ENCODE results near the gene PTOV1. TPM values are rescaled to one million over a fixed set of nuclear protein-coding genes. Genes with fewer than 3 reads are reported as not detected.

Gene PTOV1
- total and polyA plus RNA-seq, 2 donors (not counting 1 experiment from before 2014, with no cell fraction given): 144 to 230 TPM

DNA sequence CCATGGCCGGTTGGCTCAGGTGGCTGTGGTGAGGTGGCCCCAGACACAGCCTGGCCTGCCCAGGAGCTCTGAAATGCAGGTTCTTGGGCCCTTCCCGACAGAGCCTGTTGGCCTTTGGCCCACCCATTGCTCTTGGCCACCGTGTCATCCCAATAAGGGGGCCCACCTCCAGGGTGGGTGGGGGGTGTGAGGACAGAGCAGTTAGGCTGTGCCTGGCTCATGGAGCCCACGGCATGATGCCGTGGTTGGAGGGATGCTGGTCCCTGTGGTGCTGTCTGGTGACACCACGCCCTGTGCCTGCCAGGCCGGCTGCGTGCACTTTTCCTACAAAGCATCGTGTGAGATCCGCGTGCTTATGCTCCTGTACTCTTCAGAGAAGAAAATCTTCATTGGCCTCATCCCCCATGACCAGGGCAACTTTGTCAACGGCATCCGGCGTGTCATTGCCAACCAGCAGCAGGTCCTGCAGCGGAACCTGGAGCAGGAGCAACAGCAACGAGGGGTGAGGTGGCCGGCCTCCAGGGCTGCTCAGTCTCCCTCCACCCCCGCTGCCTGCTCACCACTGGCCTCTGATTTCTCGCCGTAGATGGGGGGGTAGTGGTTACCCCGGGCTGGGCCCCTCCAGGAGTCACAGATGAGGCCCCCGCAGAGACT is 8.8 kb downstream of the PTOV1 start:
- H3K79me2 ChIP-seq (ENCODE audit: control insufficient read depth, insufficient read depth, low read length): peaks cover 24% of the 10 kb centered on the region
- POLR2A ChIA-PET: interaction anchor here (0.7 to 1.3 kb wide), 3 partner anchors 9 to 16 kb away, joined by 3 to 7 read pairs (median 7); partner anchors contain the start of gene PTOV1
- CTCF ChIA-PET: no interaction called here
- no peak overlapping the region for H2AFZ ChIP-seq (ENCODE audit: insufficient read depth, low read depth, low read length, poor library complexity, severe bottlenecking)
- ATAC-seq (ENCODE audit: low read depth) (no peak), DNase-seq (peak; percentile 39)
- Mint-ChIP-seq H3K9me3 (ENCODE audit: insufficient read depth) (no peaks in the 10 kb centered on the region), H3K27me3 (no peaks in the 10 kb centered on the region), H3K4me1 (peaks cover 14% of the 10 kb centered on the region), H3K4me3 (no peak overlapping the region), H3K27ac (no peak overlapping the region)
- no peak overlapping the region for H3K4me3 ChIP-seq (ENCODE audit: control extremely low read depth in 1 of 5, extremely low read depth in 1 of 5, insufficient read depth in 1 of 5, low read depth in 2 of 5, low read length in 4 of 5)
- H4K20me1 ChIP-seq (ENCODE audit: control insufficient read depth, insufficient read depth, low read length, poor library complexity, severe bottlenecking): peaks cover 89% of the 10 kb centered on the region
- H3K4me1 ChIP-seq (ENCODE audit: control insufficient read depth in 2 of 2, insufficient read depth in 2 of 2, low read length in 2 of 2): no peaks in the 10 kb centered on the region
- no peaks in the 10 kb centered on the region for H3K9me3 ChIP-seq (ENCODE audit: control extremely low read depth in 1 of 3, control insufficient read depth in 2 of 3, insufficient read depth in 1 of 3, low read length in 2 of 3)
- intact Hi-C loops (cut with micrococcal nuclease): no loop called here
- no peak overlapping the region for H3K4me2 ChIP-seq (replicated peaks; ENCODE audit: low read depth, low read length, poor library complexity, severe bottlenecking)
- no peak overlapping the region for H3K9ac ChIP-seq (ENCODE audit: low read length)
- WGBS (ENCODE audit: insufficient coverage): 93% methylated on average over 18 of the region's 22 CpGs
- H3K36me3 ChIP-seq (replicated peaks in 1 of 2; ENCODE audit: control extremely low read depth in 1 of 2, control insufficient read depth in 1 of 2, extremely low read depth in 1 of 2, insufficient read depth in 2 of 2, low read length in 1 of 2): peaks cover 0 to 74% of the 10 kb centered on the region in 2 experiments
- TF ChIP-seq, protein P1, sequence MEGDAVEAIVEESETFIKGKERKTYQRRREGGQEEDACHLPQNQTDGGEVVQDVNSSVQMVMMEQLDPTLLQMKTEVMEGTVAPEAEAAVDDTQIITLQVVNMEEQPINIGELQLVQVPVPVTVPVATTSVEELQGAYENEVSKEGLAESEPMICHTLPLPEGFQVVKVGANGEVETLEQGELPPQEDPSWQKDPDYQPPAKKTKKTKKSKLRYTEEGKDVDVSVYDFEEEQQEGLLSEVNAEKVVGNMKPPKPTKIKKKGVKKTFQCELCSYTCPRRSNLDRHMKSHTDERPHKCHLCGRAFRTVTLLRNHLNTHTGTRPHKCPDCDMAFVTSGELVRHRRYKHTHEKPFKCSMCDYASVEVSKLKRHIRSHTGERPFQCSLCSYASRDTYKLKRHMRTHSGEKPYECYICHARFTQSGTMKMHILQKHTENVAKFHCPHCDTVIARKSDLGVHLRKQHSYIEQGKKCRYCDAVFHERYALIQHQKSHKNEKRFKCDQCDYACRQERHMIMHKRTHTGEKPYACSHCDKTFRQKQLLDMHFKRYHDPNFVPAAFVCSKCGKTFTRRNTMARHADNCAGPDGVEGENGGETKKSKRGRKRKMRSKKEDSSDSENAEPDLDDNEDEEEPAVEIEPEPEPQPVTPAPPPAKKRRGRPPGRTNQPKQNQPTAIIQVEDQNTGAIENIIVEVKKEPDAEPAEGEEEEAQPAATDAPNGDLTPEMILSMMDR (IDR thresholded peaks at IDR 0.05): no peak
- TF ChIP-seq EZH2 (IDR thresholded peaks at IDR 0.05; ENCODE audit: borderline replicate concordance, insufficient read depth, low read depth, low read length, poor library complexity, severe bottlenecking): no peak
- H3K27ac ChIP-seq (ENCODE audit: low read length in 2 of 2): no peak overlapping the region
- no peaks in the 10 kb centered on the region for H3K27me3 ChIP-seq (replicated peaks in 1 of 4; ENCODE audit: control extremely low read depth in 1 of 4, control insufficient read depth in 3 of 4, insufficient read depth in 4 of 4, low read length in 3 of 4)

DNA sequence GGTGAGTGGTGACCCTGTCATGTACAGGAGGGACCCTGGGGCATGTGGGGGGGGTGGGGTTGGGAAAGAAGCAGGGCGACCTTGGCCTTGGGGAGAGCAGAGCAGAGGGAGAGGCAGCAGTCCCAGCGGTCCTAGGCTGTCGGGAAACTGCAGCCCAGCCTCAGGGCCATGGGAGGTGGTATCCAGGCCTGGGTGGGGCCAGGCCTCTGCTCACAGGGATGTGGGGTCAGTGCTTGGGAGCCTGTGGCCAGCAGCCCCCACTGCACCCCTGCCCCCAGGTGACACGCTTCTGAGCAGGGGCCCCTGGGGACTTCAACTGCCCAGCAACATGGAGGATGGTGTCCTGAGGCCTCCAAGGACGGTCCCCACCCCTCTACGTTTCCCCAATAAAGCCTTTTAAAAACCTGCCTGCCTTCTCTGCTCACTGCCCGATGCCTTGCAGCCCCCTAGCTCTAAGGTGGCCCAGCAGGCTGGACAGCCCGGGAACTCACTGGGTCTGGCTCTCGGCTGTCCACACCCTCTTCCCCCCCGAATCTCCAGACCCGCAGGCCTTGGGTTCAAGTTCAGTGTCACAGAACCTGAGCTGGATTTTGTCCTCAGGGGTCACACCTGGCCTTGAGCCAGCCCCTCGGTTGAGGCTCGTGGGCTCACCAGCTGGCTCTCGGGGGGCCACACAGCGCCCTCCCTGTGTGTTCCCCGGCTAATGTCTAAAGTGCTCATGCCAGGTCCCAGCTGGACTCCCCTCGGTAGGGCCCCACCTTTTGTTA is 9.6 kb downstream of the PTOV1 start:
- 90% methylated on average over 17 of the region's 17 CpGs for WGBS (ENCODE audit: insufficient coverage)
- H3K9me3 Mint-ChIP-seq (ENCODE audit: insufficient read depth): no peaks in the 10 kb centered on the region
- Histone ChIP-seq H3K27me3 (replicated peaks in 1 of 4; ENCODE audit: control extremely low read depth in 1 of 4, control insufficient read depth in 3 of 4, insufficient read depth in 4 of 4, low read length in 3 of 4) (no peaks in the 10 kb centered on the region), H3K9ac (ENCODE audit: low read length) (no peak overlapping the region), H3K4me1 (ENCODE audit: control insufficient read depth in 2 of 2, insufficient read depth in 2 of 2, low read length in 2 of 2) (peaks cover 0 to 5% of the 10 kb centered on the region in 2 donors), H3K4me3 (ENCODE audit: control extremely low read depth in 1 of 5, extremely low read depth in 1 of 5, insufficient read depth in 1 of 5, low read depth in 2 of 5, low read length in 4 of 5) (no peak overlapping the region), H3K79me2 (ENCODE audit: control insufficient read depth, insufficient read depth, low read length) (peaks cover 32% of the 10 kb centered on the region), H3K36me3 (replicated peaks in 1 of 2; ENCODE audit: control extremely low read depth in 1 of 2, control insufficient read depth in 1 of 2, extremely low read depth in 1 of 2, insufficient read depth in 2 of 2, low read length in 1 of 2) (peaks cover 0 to 74% of the 10 kb centered on the region in 2 experiments), H3K9me3 (ENCODE audit: control extremely low read depth in 1 of 3, control insufficient read depth in 2 of 3, insufficient read depth in 1 of 3, low read length in 2 of 3) (no peaks in the 10 kb centered on the region), H3K4me2 (replicated peaks; ENCODE audit: low read depth, low read length, poor library complexity, severe bottlenecking) (no peak overlapping the region), H3K27ac (ENCODE audit: low read length in 2 of 2) (no peak overlapping the region), H4K20me1 (ENCODE audit: control insufficient read depth, insufficient read depth, low read length, poor library complexity, severe bottlenecking) (peaks cover 88% of the 10 kb centered on the region), H2AFZ (ENCODE audit: insufficient read depth, low read depth, low read length, poor library complexity, severe bottlenecking) (no peak overlapping the region)
- no peak overlapping the region for H3K4me3 Mint-ChIP-seq
- ChIA-PET POLR2A (interaction anchor here (0.5 to 1.5 kb wide), 3 partner anchors 9 to 134 kb away, joined by 3 to 7 read pairs (median 3); partner anchors contain the start of gene PTOV1), CTCF (no interaction called here)
- intact Hi-C loops (cut with micrococcal nuclease): no loop called here
- TF ChIP-seq, protein P1 (IDR thresholded peaks at IDR 0.05): no peak
- no peak for TF ChIP-seq EZH2 (IDR thresholded peaks at IDR 0.05; ENCODE audit: borderline replicate concordance, insufficient read depth, low read depth, low read length, poor library complexity, severe bottlenecking)
- H3K27me3 Mint-ChIP-seq: no peaks in the 10 kb centered on the region
- ATAC-seq (ENCODE audit: low read depth): no peak
- H3K4me1 Mint-ChIP-seq: peaks cover 16% of the 10 kb centered on the region
- no peak overlapping the region for H3K27ac Mint-ChIP-seq
- peak; percentile 37 for DNase-seq
